ENCODE results near the gene GPR17. TPM values are rescaled to one million over a fixed set of nuclear protein-coding genes. Genes with fewer than 3 reads are reported as not detected.

GPR17 gene
- total RNA-seq, 2 donors from 2014 or later = 0.31 TPM; not detected in 1

DNA sequence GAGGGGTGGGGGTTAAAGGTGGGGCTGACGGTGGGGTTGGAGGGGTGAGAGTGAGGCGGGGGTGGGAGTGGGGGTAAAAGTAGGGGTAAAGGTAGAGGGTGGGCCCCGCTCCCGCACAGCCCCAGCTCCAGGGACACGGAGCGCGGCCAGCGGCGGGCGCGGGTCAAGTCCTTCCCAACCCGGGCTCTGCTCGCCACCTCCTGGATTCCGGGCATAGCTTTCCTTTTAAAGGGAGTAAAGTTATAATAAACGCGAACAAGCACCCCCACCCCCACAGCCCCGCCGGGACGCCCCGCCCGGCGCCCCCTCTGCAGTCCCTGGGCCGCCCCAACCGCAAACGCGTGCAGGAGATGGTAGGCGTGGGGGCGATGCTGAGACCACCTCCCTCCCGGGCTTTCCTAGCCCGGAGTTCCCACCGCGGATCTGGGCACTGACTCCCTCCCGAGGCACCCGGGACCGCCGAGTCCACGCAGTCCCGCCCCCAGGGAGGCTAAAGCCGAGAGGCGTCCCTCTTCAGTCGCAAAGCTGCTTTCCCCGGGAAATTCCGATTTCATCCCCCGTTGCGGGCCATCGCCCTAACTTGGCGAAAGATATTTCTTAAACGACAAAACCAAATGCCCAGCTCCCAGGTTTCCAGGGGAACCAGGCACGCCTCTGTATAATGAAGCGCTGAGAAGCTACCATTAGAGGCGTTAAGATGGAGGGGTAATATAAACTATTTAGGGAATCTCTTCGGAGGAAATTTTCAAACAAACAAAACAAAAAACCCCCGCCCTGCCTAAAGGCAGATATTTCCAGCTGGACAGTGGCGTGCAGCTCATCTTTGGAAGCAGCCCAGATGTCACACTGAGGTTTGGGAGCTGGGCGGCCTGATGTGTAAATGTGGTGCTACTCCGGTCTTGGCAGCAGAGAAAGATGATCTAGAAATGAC lies 29.6 kb downstream of the GPR17 start, which contains the start of gene LIMS2:
LIMS2 (minus strand) TSS at position 200 of the 931 bp plus-strand sequence. CDS start 506 bp downstream, outside the sequence.
- ATAC-seq (peak; percentile 41), DNase-seq (peak in 1 of 2 donors; percentile 26)
- intact Hi-C loops (cut with DNase I, micrococcal nuclease) = no loop called here

DNA sequence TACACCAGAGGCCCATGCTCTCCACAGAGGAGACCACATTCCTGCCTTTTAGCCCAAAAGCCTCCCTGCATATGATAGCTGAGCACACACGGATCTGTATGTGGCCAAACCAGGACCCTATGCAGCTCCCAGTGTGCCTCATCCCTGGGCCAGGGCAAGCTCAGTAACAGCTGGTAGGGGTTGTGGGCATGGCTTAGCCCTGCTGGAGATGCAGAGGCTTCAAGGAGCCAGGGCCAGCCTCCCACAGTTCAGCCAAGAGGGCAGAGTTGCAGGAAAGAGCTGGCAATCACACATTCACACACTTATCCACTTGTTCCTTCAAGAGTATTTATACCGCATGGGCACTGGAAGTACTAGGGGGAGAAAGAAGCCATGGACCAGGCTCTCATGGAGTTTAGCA lies 31.0 kb downstream of the GPR17 start:
- ATAC-seq (no peak), DNase-seq (no peak)
- intact Hi-C loops (cut with DNase I, micrococcal nuclease) = no loop called here

DNA sequence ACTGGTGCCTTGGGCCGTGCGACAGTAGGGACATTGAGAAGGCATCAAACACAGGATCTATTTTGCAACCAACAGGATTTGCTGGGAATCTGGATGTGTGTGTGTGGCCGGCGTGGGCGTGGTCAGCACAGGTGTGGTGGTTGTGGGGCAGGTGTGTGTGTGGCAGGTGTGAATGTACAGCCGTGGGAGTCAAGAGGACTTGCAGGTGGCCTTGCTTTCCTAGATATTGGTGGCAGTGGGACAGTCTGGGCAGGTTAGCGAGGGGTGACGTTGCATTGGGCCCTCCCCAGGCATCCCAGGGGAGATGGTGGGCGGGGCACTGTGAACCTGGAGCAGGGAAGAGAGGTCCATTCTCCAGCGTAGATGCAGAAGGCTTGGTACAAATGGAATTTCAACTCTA lies 32.6 kb downstream of the GPR17 start:
- intact Hi-C loops (cut with DNase I, micrococcal nuclease) = no loop called here
- no peak for DNase-seq
- ATAC-seq = no peak

DNA sequence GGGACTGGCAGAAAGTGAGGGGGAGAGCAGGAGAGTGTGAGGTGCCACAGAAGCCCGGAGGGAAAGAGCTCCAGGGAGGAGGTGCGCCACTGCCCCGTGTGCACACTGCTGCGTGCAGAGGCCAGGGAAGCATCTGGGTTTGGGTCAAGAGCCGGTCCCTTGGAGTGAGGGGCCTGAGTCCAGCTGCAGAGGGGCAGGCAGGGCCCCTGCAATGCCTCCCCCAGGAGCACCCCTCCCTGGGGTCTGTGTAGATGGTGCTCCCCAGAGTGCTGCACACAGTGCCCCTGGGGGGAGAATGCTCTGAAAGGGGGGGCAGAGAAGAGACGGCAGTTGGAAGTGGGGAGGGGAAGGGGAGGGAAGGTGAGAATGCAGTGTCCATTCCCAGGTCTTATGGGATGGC lies 33.0 kb downstream of the GPR17 start:
- DNase-seq (no peak), ATAC-seq (no peak)
- intact Hi-C loops (cut with DNase I, micrococcal nuclease) = no loop called here

DNA sequence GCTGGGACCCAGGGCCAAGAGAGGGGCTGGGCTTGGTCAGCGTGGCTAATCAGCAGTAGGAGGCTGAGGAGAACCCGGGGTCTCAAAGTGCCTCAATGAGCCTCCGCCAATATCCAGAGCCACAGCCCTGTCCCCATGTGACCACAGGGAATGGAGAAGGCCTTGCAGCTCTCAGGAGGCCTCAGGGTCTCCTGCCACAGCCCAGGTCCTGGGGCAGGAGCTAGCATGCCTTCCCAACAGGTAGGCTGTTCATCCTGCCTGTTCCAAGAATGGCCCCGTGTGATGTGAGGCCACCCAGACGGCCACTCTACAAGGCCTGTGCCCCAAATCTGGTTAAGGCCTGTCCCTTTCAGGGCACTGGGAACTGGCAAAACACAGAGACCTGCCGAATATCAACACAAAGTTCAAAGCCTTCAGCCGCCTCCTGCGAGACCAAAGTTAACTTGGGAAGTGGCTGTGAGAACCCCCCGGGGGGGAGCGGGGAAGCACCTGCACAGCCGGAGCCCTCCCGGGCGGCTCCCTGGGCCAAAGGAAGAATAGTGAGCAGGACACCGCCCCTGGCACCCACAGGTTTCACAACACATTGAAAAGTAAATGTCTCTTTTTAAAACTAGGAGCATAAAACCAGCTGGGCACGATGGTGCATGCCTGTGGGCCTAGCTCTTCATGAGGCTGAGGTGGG lies 33.9 kb downstream of the GPR17 start:
- DNase-seq = no peak
- intact Hi-C loops (cut with DNase I, micrococcal nuclease) = no loop called here
- ATAC-seq = no peak

DNA sequence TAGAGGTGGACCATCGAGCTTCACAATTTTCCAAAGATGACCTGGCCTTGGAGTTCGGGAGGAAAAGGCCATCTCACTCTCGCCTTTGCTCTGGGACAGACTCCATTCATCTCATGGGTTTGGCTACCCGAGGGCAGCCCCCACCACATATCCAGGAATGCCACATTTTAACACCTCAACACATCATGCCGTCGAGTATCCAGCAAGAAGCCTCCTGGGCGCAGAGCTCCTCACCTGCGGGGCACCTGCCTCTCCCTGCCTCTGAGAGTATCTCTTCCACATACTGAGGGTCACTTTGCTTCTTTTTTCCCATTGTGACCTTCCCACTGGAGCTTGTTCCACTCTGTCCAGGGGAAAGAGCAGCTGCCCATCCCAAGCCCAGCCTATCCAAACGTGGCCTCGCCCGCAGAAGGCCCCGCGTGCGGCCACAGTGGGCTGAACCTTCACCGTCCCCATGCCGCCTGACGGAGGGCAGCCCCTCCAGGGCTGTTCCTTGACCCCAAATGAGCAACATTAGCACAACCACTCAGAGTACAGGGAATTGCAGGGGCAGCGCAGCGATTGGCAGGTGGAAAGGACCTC lies 34.8 kb downstream of the GPR17 start:
- no peak for DNase-seq
- no peak for ATAC-seq
- intact Hi-C loops (cut with DNase I, micrococcal nuclease) = no loop called here

DNA sequence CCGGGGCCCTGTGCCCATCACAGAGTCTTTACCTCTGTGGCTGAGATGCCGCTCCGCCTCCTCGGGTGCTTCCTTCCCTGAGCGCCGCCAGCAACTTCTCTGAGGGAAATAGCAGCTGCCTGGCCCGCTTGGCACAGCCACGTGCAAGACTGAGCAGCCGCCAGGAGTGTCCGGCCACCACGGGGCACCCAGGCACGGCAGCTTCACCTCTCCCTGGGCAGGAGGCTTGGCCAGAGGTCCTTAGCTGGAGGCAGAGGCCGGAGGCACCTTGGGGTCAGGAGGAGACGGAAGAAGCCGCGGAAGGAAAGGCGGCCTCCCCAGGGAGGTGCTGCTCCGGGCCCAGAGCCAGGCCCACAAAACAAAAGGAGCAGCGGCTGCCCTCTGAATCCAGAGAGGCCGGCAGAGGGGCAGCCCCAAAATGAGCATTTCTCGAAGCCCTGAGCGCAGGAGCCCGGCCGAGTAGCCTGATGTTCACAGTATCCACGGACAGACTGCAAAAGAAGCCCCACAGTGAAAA lies 35.4 kb downstream of the GPR17 start:
- intact Hi-C loops (cut with DNase I, micrococcal nuclease) = no loop called here
- peak; percentile 16 for ATAC-seq
- DNase-seq = no peak

DNA sequence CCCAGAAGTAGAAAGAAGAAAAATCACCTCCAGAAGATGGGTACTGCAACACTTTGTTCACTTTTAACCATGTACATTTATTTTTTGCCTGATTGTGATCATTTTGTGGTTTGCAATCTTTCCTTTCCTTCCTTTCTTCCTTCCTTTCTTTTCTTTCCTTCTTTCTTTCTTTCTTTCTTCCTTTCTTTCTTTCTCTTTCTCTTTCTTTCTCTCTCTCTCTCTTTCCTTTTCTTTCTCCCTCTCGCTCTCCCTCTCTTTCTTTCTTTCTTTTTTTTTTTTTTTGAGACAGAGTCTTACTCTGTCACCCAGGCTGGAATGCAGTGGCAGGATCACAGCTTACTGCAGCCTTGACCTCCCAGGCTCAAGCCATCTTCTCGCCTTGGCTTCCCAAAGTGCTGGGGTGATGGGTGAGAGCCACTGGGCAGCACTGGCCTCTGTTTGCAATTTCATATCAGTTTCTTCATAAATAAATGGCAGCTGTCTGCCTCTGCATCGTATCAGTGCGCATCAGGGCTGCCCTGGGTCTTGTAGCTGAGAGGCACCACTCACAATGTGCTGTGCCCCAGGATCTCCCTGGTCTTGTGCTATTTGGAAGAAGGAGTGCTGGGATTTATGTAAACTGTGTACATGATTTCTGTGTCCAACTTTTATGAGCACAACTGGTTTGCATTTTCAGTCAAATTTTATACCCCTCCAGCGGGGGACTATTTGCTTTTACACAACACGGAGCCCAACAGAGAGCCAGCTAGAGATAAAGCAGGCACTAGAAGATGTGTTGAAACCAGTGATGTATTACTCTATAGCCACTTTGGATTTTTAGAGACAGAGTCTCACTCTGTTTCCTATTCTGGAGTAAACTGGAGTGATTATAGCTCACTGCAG lies 36.3 kb downstream of the GPR17 start:
- DNase-seq (no peak), ATAC-seq (no peak)
- intact Hi-C loops (cut with DNase I, micrococcal nuclease) = no loop called here

DNA sequence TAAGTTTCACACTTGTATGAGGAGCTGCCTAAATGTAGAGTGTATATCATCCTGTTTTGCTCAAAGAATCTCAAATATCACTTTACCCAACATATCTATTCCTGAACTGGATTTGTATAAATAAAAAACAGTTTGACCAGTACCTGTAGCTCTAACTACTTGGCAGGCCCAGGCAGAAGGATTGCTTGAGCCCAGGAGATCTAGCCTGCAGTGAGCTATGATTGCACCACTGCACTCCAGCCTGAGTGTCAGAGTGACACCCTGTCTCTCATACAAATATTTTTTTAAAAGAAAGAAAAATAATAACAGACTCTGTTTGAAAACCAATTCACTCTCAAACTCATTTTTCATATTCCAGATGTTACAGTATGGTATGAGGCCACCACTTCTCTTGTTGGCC lies 37.1 kb downstream of the GPR17 start:
- DNase-seq = no peak
- no peak for ATAC-seq
- intact Hi-C loops (cut with DNase I, micrococcal nuclease) = no loop called here

DNA sequence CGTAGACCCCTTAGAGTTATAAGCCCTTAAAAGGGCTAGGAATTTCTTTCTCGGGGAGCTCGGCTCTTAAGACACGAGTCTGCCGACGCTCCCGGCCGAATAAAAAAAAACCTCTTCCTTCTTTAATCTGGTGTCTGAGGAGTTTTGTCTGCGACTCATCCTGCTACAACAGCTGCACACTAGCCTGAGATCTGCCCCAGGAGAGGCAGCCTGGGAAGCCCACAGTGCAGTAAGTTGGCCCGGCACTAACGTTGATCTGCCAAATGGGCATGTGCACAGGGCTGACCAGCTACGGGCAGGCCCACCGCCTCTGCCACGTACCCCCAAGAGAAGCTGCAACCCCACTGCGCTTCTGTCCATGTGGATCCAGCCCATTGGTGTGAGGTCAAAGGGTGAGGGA lies 37.8 kb downstream of the GPR17 start:
- DNase-seq (no peak), ATAC-seq (no peak)
- intact Hi-C loops (cut with DNase I, micrococcal nuclease) = no loop called here

DNA sequence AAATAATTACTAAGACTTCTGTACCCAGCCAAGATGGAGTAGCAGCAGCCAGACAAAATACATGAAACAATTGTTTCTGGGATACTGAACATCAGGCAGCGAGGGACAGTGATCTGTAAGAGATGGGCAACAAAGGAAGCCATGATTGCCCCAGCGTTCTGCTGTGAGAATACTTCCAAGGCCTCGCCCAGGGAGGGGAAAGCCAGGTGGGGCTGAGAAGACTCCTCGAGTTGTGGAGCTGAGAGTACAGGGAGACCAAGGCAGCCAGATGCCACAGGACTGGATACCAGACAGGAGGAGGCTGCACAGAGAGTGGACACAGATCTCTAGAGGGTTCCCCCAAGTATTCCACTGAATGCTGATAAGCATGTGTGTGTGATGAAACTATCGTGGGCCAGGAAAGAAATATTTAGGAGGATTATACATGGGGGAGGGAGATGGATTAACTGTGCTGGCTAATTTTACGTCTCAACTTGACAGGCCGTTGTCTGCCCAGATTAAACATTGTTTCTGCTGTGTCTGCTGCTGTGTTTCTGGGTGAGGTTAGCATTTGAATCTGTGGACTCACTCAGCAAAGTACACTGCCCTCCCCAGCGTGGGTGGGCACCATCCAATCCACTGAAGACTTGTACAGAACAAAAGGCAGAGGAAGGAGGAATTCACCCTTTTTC lies 39.6 kb downstream of the GPR17 start:
- intact Hi-C loops (cut with DNase I, micrococcal nuclease) = no loop called here
- DNase-seq (no peak), ATAC-seq (no peak)

DNA sequence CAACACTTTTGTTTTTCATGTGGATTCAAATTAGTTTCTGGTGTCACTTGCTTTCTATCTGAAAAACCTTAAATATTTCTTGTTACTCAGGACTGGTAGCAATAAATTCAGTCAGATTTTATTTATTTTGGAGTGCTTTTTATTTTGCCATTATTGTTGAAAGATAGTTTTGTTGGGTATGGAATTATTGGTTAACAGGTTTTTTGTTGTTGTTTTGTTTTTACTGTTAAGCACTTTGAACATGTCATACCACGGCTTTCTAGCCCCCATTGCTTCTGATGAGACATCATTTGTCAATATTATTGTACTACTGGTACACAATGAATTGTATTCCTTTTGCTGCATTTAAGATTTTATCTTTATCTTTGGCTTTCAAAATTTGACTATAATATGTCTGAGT lies 42.5 kb downstream of the GPR17 start:
- ATAC-seq (no peak), DNase-seq (no peak)
- intact Hi-C loops (cut with DNase I, micrococcal nuclease) = no loop called here

DNA sequence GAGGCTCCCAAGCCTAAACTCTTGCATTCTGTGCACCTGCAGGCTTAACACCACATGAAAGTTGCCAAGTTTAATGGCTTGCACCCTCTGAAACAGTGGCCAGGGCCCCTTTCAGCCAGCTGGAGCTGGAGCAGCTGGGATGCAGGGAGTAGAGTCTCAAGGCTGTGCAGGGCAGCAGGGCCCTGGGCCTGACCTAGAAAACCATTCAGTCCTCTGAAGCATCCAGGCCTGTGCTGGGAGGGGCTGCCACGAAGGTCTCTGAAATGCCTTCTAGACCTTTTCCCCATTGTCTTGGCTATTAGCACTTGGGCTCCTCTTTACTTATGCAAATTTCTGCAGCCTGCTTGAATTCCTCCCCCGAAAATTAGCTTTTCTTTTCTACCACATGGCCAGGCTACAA lies 44.7 kb downstream of the GPR17 start:
- no peak for ATAC-seq
- intact Hi-C loops (cut with DNase I, micrococcal nuclease) = no loop called here
- DNase-seq = no peak

DNA sequence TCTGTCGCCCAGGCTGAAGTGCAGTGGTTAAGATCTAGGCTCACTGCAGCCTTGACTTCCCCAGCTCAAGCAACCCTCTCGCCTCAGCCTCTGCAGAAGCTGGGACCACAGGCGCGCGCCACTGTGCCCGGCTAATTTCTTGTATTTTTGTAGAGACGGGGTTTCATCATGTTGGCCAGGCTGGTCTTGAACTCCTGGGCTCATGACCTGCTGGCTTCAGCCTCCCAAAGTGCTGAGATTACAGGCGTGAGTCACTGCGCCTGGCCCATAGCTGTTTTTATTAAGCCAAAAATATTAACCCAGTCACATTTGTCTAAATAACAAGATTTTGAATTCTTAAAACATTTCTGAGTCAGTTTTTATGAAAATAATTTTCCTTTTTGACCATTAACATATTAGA lies 49.0 kb downstream of the GPR17 start:
- intact Hi-C loops (cut with DNase I, micrococcal nuclease) = no loop called here
- no peak for ATAC-seq
- no peak for DNase-seq

DNA sequence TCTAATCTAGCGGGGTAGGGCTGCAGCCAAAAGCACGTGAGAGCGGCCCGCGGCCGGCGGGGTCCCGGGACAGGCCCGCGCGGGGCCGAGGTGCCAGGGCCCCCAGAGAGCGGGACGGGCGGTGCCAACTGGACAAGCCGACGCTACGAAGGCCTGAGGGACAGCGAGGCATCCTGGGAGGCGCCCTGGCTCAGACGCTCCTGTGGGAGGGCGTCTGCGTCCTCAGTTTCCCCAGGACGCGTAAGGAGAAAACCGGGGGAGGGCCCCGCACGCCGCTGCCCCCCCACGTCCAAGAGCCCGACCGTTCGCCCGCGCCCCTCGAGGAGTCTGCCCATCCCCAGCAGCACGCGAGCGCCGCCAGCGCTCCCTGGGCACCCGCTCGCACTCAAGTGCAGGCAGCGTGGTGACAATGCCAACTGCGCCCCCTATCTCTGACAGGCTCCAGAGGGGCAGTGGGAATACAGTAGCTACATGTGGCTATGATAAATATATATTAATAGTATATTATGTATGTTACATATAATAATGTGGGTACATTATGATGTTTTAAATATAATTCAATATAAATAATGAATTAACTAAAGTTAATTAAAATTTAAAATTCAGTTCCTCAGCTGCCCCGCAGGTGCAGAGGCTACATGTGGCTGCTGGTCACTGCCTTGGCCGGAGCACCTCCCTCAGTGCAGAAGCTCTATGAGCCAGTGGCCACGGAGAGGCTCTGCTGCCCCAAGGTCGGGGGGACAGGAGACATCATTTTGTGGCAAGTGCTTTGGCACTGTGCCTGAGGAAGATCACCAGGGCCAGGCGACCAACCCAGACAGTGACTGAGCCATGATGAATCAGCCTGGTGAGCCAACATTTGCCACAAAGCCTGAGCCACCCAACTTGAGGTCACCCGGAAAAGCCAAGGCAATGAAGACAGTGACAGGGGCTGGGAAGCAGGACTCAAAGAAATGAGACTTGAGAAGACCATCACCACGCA lies 49.8 kb downstream of the GPR17 start:
- ATAC-seq = peak; percentile 73
- peak; percentile 70 to 84 for DNase-seq
- intact Hi-C loops (cut with DNase I, micrococcal nuclease) = no loop called here

DNA sequence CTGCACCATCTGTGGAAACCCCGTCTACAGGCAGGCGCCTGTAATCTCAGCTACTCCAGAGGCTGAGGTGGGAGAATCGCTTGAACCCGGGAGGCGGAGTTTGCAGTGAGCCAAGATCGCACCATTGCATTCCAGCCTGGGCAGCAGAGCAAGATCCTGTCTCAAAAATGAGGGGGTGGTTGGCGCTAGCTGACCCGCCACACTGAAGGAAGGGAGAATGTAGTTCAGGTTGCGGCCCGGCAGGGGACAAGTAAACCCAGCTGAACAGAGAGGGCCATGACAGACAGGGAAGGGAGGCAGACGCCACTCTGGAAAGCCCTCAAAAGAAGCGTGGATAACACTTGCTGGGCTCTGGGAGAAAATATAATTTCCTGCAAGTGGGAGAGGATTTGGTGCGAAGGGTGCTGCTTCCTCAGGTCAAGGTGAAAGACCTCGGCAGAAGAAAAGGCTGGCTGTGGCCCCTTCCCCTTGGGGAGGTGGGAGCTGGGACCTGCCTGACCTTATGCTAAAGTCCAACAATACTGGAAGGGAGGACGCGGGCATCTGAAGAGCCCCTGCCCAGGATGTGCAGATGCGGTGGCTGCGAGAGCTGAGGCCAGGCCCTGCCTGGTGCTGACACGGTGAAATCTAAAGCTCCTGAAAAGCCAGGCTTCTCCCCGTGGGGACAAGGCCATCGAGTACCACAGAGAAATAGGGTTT lies 51.7 kb downstream of the GPR17 start:
- no peak for DNase-seq
- no peak for ATAC-seq
- intact Hi-C loops (cut with DNase I, micrococcal nuclease) = no loop called here
